Left lung (tissue), 10 donors: ENCODE results near the gene STOX2. TPM values are rescaled to one million over a fixed set of nuclear protein-coding genes. Genes with fewer than 3 reads are reported as not detected.
A peak's percentile ranks its signal among the peaks of the same experiment; 100 is the strongest.

Experiments used
- ATAC-seq: fragments of 200-7000 bp; cut with Tn5 transposase; one replicate; pipeline ENCODE4 v1.9.1; 2020; ENCODE audit warnings: moderate library complexity
- DNase-seq, 4 donors: peaks; one replicate each; pipeline ENCODE4 v3.0.0-alpha.2; 2013 to 2020
- H3K27ac ChIP-seq, 2 donors: fragments of 200-600 bp; sonication (generic) in 1 of 2; one replicate each; pipeline versions ENCODE4 v1.5.0 to v1.8.0; 2020 to 2021
- H3K27me3 ChIP-seq, 2 donors: fragments of 200-600 bp; sonication (generic) in 1 of 2; one replicate each; pipeline versions ENCODE4 v1.5.0 to v1.8.0; 2020 to 2021
- H3K36me3 ChIP-seq, 2 donors: fragments of 200-600 bp; sonication (generic) in 1 of 2; one replicate each; pipeline versions ENCODE4 v1.5.0 to v1.8.0; 2020 to 2021
- H3K4me1 ChIP-seq, 2 donors: fragments of 200-600 bp; one replicate each; pipeline ENCODE4 v1.8.0; 2021
- H3K4me3 ChIP-seq, 2 donors: fragments of 200-600 bp; sonication (generic) in 1 of 2; one replicate each; pipeline versions ENCODE4 v1.5.0 to v1.8.0; 2020 to 2021; ENCODE audit warnings: mild to moderate bottlenecking in 1 of 2
- H3K9me3 ChIP-seq, 2 donors: fragments of 200-600 bp; sonication (generic) in 1 of 2; one replicate each; pipeline versions ENCODE4 v1.5.0 to v1.8.0; 2020 to 2021
- CTCF ChIP-seq, 2 donors: fragments of 200-600 bp; sonication (generic) in 1 of 2; IDR thresholded peaks; one replicate each; pipeline versions ENCODE4 v1.5.0 to v1.8.0; 2021; ENCODE audit warnings: antibody characterized with exemption in 2 of 2
- intact Hi-C, 2 donors: fragments of 100-400 bp; cut with DNase I; formaldehyde crosslinking; loops; one replicate each; pipeline versions ENCODE4 v1.11.2 to v1.14.2; 2022
- polyA plus RNA-seq, 6 donors: library from polyadenylated mRNA; unstranded; fragments of 120-200 nt; gene quantifications; one replicate each; pipeline ENCODE4 v1.2.1, GENCODE V29; 2013; ENCODE audit not compliant: insufficient read length in 6 of 6
- total RNA-seq, 2 donors: library from RNA; stranded (reverse); fragmentation: NEBNext Ultra II Directional; extraction: Animal tissue kit (Norgen Biotek cat#: 25700); gene quantifications; one replicate each; pipeline ENCODE4 v1.2.1, GENCODE V29; 2021
- donor health status: DM: no; HTN: yes; CAD: no.
- donor health status: DM: no; HTN: no; CAD: no.

The STOX2 gene
- total and polyA plus RNA-seq, 8 donors: 12.4 to 19.5 (median 16.4) TPM

GRCh38 chr4:184016759-184017668 lies 111.9 kb downstream of the STOX2 start:
- DNase-seq: peak in 2 of 4 donors; percentile 76 to 90
- Histone ChIP-seq H3K9me3 (no peaks in the 10 kb centered on the region), H3K4me1 (no peaks in the 10 kb centered on the region), H3K27me3 (no peaks in the 10 kb centered on the region), H3K27ac (no peak overlapping the region), H3K4me3 (no peak overlapping the region), H3K36me3 (no peaks in the 10 kb centered on the region)
- TF ChIP-seq CTCF (IDR thresholded peaks at IDR 0.05): no peak
- no peak for ATAC-seq
- intact Hi-C loops: no loop called here

GRCh38 chr4:184019076-184019475 lies 114.0 kb downstream of the STOX2 start:
- no peaks in the 10 kb centered on the region for H3K36me3 ChIP-seq
- no peak for ATAC-seq
- H3K4me1 ChIP-seq: no peaks in the 10 kb centered on the region
- no peak for TF ChIP-seq CTCF (IDR thresholded peaks at IDR 0.05)
- H3K27me3 ChIP-seq: no peaks in the 10 kb centered on the region
- H3K4me3 ChIP-seq: no peak overlapping the region
- H3K9me3 ChIP-seq: no peaks in the 10 kb centered on the region
- no peak for DNase-seq
- intact Hi-C loops: no loop called here
- peak overlapping the region in 1 of 2 donors; percentile 34 for H3K27ac ChIP-seq

- no peak for TF ChIP-seq CTCF (IDR thresholded peaks at IDR 0.05)
- ATAC-seq: no peak
- H3K4me3 ChIP-seq: no peak overlapping the region
- H3K9me3 ChIP-seq: no peaks in the 10 kb centered on the region
- H3K27me3 ChIP-seq: no peaks in the 10 kb centered on the region
- intact Hi-C loops: no loop called here
- H3K36me3 ChIP-seq: no peaks in the 10 kb centered on the region
- H3K27ac ChIP-seq: peak overlapping the region in 1 of 2 donors; percentile 34
- DNase-seq: no peak
- H3K4me1 ChIP-seq: no peaks in the 10 kb centered on the region
Measured at GRCh38 chr4:184019667-184020623, 114.8 kb downstream of the STOX2 start.

- no peaks in the 10 kb centered on the region for H3K27me3 ChIP-seq
- H3K4me3 ChIP-seq: no peak overlapping the region
- ATAC-seq (peak; percentile 62), DNase-seq (no peak)
- no peak for TF ChIP-seq CTCF (IDR thresholded peaks at IDR 0.05)
- H3K27ac ChIP-seq: no peak overlapping the region
- intact Hi-C loops: no loop called here
- H3K4me1 ChIP-seq: no peaks in the 10 kb centered on the region
- no peaks in the 10 kb centered on the region for H3K36me3 ChIP-seq
- H3K9me3 ChIP-seq: no peaks in the 10 kb centered on the region
Measured at GRCh38 chr4:184021389-184021788, 116.3 kb downstream of the STOX2 start.
